NCI-H2227 (cell line): ENCODE results near the gene PTPRD.

Experiments used
- DNase-seq: peaks from one replicate; lab custom pipeline; 2025; ENCODE audit not compliant: unreplicated experiment; lab: John Stamatoyannopoulos, UW

The PTPRD gene

GRCh38 chr9:8338767-8339510 lies 2273.9 kb downstream of the PTPRD start:
- no peak for DNase-seq

- no peak for DNase-seq
Measured at GRCh38 chr9:8337834-8338766, 2274.7 kb downstream of the PTPRD start.

- no peak for DNase-seq
Measured at GRCh38 chr9:8332871-8333270, 2279.9 kb downstream of the PTPRD start.

GRCh38 chr9:8332331-8332650 lies 2280.5 kb downstream of the PTPRD start:
- DNase-seq = no peak

- no peak for DNase-seq
Measured at GRCh38 chr9:8331507-8332330, 2281.1 kb downstream of the PTPRD start.

- DNase-seq = no peak
Measured at GRCh38 chr9:8329561-8330283, 2283.1 kb downstream of the PTPRD start.

- no peak for DNase-seq
Measured at GRCh38 chr9:8315211-8315610, 2297.6 kb downstream of the PTPRD start.

DNA sequence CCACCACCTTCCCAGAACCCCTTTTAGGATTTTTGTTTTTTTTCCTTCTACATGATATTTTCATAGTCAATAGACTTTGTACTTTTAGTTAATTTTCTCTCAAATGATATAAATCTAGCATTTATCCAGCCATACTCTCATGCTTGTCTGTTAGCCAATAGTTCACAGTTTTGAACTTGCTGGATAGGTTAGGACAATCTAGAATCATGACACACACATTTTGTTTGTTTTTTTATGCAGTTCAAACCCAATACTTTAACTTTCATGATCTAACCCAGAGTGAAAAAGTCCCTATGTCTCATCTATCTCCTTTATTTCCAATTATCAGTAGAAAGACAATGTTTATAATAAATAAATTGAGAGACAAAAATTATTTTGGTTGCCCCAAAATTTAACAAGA lies 2303.5 kb downstream of the PTPRD start:
- DNase-seq = no peak

- DNase-seq = no peak
Measured at GRCh38 chr9:8304720-8305119, 2308.1 kb downstream of the PTPRD start.

GRCh38 chr9:8301296-8301695 lies 2311.5 kb downstream of the PTPRD start:
- no peak for DNase-seq

GRCh38 chr9:8297047-8297446 lies 2315.8 kb downstream of the PTPRD start:
- no peak for DNase-seq

DNA sequence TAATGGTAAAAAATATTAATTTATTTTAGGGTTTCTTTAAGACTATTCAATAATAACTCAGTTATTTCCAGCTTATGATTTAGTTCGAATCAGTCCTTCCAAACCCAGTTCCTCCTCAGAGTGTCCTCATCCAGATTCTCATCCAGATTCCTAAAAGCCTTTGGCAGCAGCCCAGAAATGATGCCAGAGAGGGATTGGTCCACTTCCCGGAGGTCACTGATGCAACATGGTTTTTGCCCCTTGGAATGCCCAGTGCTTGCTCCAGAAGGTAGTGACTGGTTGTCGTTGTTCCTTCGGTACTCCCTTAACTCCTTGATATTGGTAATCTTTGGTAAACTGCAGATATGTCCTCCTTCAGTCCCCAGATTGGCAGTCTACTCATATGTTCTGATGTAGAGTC lies 2320.1 kb downstream of the PTPRD start:
- DNase-seq = no peak

- DNase-seq = no peak
Measured at GRCh38 chr9:8289681-8290080, 2323.1 kb downstream of the PTPRD start.

DNA sequence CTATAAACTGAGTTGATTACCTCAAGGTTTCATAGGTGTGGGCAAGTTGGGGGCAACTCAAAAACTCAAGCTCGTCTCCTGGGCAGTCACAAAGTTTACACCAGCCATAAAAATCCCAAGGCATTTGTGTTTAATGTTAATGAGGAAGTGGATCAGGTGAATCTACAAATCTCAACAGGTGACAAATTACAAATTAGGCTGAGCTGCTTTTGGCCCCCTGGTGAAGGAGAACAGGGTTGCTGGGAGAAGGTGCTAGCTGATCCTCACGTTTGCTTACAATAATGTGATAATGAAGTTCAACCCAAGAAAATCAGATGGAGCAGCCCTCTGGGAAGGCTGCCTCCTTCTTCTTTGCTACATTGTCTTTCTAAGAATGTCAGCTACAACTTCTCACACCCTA lies 2324.8 kb downstream of the PTPRD start:
- DNase-seq = no peak

DNA sequence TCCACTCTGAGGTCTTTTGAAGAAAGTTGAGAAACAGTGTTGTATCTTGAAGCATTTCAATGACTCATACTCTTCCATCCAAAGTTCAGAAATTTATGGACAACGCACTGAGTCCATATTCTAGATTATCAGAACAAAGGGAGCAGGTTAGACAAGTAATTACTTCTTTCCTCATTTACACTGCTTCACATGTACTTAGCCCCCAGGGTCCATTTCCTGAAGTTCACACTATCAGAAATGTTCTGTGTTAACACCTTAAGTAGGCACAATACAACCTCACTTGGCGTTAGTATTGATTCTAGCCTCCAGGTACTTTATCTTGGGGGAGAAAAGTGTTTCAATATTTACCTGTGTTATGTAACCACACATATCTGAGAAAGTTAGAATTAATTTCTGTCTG lies 2325.3 kb downstream of the PTPRD start:
- DNase-seq = no peak

DNA sequence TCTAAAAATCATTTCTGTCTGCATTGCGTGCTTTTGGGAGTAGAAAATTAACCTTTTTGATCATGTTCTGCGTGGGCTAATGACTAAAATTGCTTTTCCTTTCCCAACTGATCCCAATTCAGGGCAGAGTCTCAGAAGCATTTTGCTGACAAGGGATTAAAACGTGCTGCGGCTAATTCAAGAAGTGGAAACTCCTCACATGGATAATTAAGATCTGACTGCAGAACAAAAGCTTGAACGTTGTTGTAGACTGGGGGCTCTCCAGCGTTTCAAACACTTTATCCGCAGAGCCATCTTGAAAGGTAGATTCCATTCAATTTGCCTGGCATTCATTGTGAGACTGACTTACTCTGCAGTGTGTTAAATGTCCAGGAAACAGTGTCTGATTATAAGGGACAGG lies 2327.9 kb downstream of the PTPRD start:
- no peak for DNase-seq

DNA sequence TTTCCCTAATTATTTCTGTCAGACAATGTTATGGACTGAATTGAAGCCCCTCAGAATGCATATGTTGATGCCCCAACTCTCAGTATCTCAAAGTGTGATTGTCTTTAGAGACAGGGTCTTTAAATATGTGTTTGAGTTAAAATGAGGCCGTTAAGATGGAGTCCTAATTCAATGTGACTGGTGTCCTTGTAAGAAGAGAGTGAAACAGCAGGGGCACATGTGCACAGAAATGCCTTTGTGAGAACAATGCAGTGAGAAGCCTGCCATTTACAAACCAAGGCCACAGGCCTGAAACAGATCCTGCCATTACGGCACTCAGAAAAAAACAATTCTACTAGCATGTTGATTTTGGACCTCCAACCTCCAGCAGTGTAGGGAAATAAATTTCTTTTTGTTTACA lies 2330.3 kb downstream of the PTPRD start:
- DNase-seq = peak; percentile 12

DNA sequence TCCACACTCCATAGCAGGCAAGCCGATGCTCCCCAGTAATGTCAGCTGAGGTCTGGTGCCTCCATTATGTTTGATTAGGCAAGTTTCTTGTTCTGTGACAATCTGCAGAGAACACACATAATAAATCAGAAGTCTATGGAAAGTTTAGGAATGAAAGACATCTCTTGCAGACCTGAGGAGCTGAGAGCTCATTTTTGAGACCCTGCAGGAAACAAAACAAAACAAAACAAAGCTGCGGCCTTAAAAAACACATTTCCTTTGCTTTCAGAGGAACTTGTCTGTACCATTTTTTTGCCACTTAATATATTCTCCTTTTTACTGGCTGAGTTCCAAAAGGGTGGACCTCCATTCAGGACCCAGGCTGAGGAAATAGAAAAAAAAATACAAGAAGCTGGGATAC lies 2332.0 kb downstream of the PTPRD start:
- no peak for DNase-seq

GRCh38 chr9:8278048-8278447 lies 2334.8 kb downstream of the PTPRD start:
- no peak for DNase-seq

- DNase-seq = no peak
Measured at GRCh38 chr9:8270235-8270634, 2342.6 kb downstream of the PTPRD start.

DNA sequence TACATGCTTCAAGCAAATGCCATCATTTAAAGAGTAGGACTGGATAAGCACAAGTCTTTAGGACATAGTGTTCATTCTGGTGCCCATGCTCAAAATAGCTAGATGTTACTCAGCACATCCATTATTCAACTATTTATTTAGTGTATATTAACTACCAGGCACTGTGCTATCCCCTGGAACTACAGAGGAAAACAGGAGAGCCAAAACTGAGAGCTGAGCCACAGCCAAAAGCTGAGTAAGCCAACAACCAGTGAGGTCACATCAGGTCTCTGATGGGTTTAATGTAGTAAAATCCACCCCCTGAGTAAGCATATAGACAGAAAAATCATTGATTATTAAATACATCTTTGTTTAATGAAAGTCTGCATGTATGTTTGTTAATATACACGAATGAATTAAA lies 2343.9 kb downstream of the PTPRD start:
- no peak for DNase-seq
